Endothelial cell of umbilical vein (primary cell): ENCODE measurements around the gene LPP. TPM values are rescaled to one million over a fixed set of nuclear protein-coding genes. Genes with fewer than 3 reads are reported as not detected.

ENCODE experiments used
- BruUV-seq: library from RNA; stranded (reverse); fragments of 400-500 nt; replicated peaks from 2 replicates; lab custom pipeline; 2021; lab: Mats Ljungman, UMichigan
- CTCF ChIA-PET: fragments of 300-600, 350-600 bp; sonication (Branson Sonifier 250); formaldehyde crosslinking; loops from one replicate; lab custom pipeline; 2021; ENCODE audit warnings: antibody characterized with exemption, inconsistent platforms; lab: Charles Lee
- POLR2A ChIA-PET: fragments of 300-600, 350-600 bp; sonication (Branson Sonifier 250); formaldehyde crosslinking; loops from one replicate; lab custom pipeline; 2021; ENCODE audit warnings: antibody characterized with exemption, inconsistent platforms; lab: Charles Lee
- DNase-seq: peaks from one replicate; pipeline ENCODE4 v3.0.0-alpha.2; 2011; ENCODE audit warnings: low read depth, low spot score
- FAIRE-seq: peaks from 2 replicates; lab custom pipeline; 2011; peaks lifted over from hg19 to GRCh38; lab: Jason Lieb, UNC
- H2AFZ ChIP-seq: 2 replicates; pipeline ENCODE4 v1.6.0; 2012; ENCODE audit warnings: low read depth, low read length, control low read depth, inconsistent platforms
- H3K27ac ChIP-seq: 2 replicates; pipeline ENCODE4 v1.5.1; 2011; ENCODE audit warnings: low read depth, mild to moderate bottlenecking, control low read depth, low read length, moderate library complexity; ENCODE audit not compliant: insufficient read depth
- H3K27me3 ChIP-seq, 2 experiments: 2 replicates each; pipeline versions ENCODE4 v1.6.0 to v1.6.1; 2011; ENCODE audit warnings: low read length in 2 of 2, mixed read lengths in 1 of 2; ENCODE audit not compliant: control insufficient read depth in 2 of 2, insufficient read depth in 2 of 2
- H3K36me3 ChIP-seq, 2 experiments: 2 replicates in 1 of 2; 3 replicates in 1 of 2; pipeline ENCODE4 v1.5.1; 2011; ENCODE audit warnings: low read length in 2 of 2, mild to moderate bottlenecking in 1 of 2, moderate library complexity in 1 of 2; ENCODE audit not compliant: control insufficient read depth in 2 of 2, insufficient read depth in 2 of 2; ENCODE audit errors: extremely low read depth in 1 of 2
- H3K4me1 ChIP-seq: 3 replicates; pipeline ENCODE4 v1.5.1; 2011; ENCODE audit warnings: mild to moderate bottlenecking, low read length; ENCODE audit not compliant: control insufficient read depth, insufficient read depth; ENCODE audit errors: extremely low read depth
- H3K4me2 ChIP-seq: 2 replicates; pipeline ENCODE4 v1.6.1; 2011; ENCODE audit warnings: low read length, control low read depth, mixed read lengths; ENCODE audit not compliant: insufficient read depth
- H3K4me3 ChIP-seq, 3 experiments: fragments of 200-600 bp in 1 of 3; sonication (generic), shearing (Covaris generic) in 1 of 3; replicated peaks in 1 of 3; 2 replicates each; pipeline ENCODE4 v1.5.1; 2011 to 2016; ENCODE audit warnings: control low read depth in 3 of 3, low read length in 3 of 3, mild to moderate bottlenecking in 2 of 3, inconsistent platforms in 1 of 3, low read depth in 1 of 3, moderate library complexity in 1 of 3; ENCODE audit not compliant: insufficient read depth in 1 of 3
- H3K79me2 ChIP-seq: 2 replicates; pipeline ENCODE4 v1.6.0; 2012; ENCODE audit warnings: low read length, inconsistent platforms; ENCODE audit not compliant: control insufficient read depth, insufficient read depth
- H3K9ac ChIP-seq: replicated peaks from 2 replicates; pipeline ENCODE3; 2011; ENCODE audit warnings: low read length, control low read depth; ENCODE audit not compliant: insufficient read depth; ENCODE audit errors: extremely low read depth
- H3K9me1 ChIP-seq: replicated peaks from 3 replicates; pipeline ENCODE4 v1.6.0; 2011; ENCODE audit warnings: mild to moderate bottlenecking, low read length; ENCODE audit not compliant: control insufficient read depth, insufficient read depth; ENCODE audit errors: extremely low read depth
- H3K9me3 ChIP-seq: replicated peaks from 2 replicates; pipeline ENCODE4 v1.5.1; 2012; ENCODE audit warnings: low read length, inconsistent platforms; ENCODE audit not compliant: control insufficient read depth, insufficient read depth
- H4K20me1 ChIP-seq: replicated peaks from 2 replicates; pipeline ENCODE3; 2011; ENCODE audit warnings: mild to moderate bottlenecking, low read length; ENCODE audit not compliant: control insufficient read depth, insufficient read depth; ENCODE audit errors: extremely low read depth
- CTCF ChIP-seq, 2 donors: IDR thresholded peaks; 1 replicate in 1 of 2; 2 replicates in 1 of 2; pipeline ENCODE4 v1.5.1; 2011; ENCODE audit warnings: low read length in 2 of 2, mild to moderate bottlenecking in 2 of 2, moderate library complexity in 2 of 2, control low read depth in 1 of 2, inconsistent platforms in 1 of 2, low read depth in 1 of 2; ENCODE audit not compliant: insufficient read depth in 1 of 2; ENCODE audit errors: extremely low read depth in 1 of 2
- EZH2 ChIP-seq: IDR thresholded peaks from 2 replicates; pipeline ENCODE4 v1.6.1; 2012; ENCODE audit warnings: borderline replicate concordance, low read depth, mild to moderate bottlenecking, moderate library complexity, low read length, inconsistent platforms; ENCODE audit not compliant: severe bottlenecking
- FOS ChIP-seq: IDR thresholded peaks from 2 replicates; pipeline ENCODE4 v1.6.1; 2011; ENCODE audit warnings: mild to moderate bottlenecking, low read length, moderate library complexity, borderline replicate concordance; ENCODE audit not compliant: insufficient read depth
- GATA2 ChIP-seq: IDR thresholded peaks from 2 replicates; pipeline ENCODE4 v1.7.0; 2011; ENCODE audit warnings: low read depth, mild to moderate bottlenecking, moderate library complexity, mixed read lengths, low read length; ENCODE audit not compliant: insufficient read length, insufficient read depth
- JUN ChIP-seq: IDR thresholded peaks from 2 replicates; pipeline ENCODE4 v1.6.1; 2011; ENCODE audit warnings: borderline replicate concordance, low read depth; ENCODE audit not compliant: insufficient read length, insufficient read depth
- MAX ChIP-seq: IDR thresholded peaks from 2 replicates; pipeline ENCODE4 v1.6.1; 2011; ENCODE audit not compliant: insufficient read depth, insufficient read length
- MYC ChIP-seq: IDR thresholded peaks from one replicate; pipeline ENCODE4 v1.6.1; 2011; ENCODE audit warnings: mild to moderate bottlenecking, low read depth, low read length
- POLR2A ChIP-seq: IDR thresholded peaks from 2 replicates; pipeline ENCODE4 v1.6.1; 2012; ENCODE audit warnings: low read depth, mild to moderate bottlenecking, control low read depth, low read length
- POLR2AphosphoS5 ChIP-seq: IDR thresholded peaks from 2 replicates; pipeline ENCODE4 v1.6.1; 2012; ENCODE audit warnings: low read depth, mild to moderate bottlenecking, control low read depth, low read length, moderate library complexity; ENCODE audit not compliant: insufficient read depth
- dilution Hi-C: fragments of 300-500 bp; cut with MboI; formaldehyde crosslinking; loops from one replicate; pipeline ENCODE4 v1.15.0; 2019; ENCODE audit warnings: low sequenced_read_pairs; ENCODE audit not compliant: extremely low pct_ligation_motif_present
- intact Hi-C: fragments of 100-400 bp; cut with micrococcal nuclease; formaldehyde crosslinking; loops from one replicate; pipeline ENCODE4 v1.10.0; 2022
- polyA plus RNA-seq, 4 experiments: library from polyadenylated mRNA; depleted of rRNA in 3 of 4; stranded (reverse) in 3 of 4; unstranded in 1 of 4; fragments of >200 nt; gene quantifications; 2 replicates each; pipeline versions ENCODE4 v1.2.1 to v1.2.3, GENCODE V29; 2011 to 2012; ENCODE audit warnings: missing spikeins in 1 of 4
- total RNA-seq: library from RNA; stranded (reverse); gene quantifications from 2 replicates; pipeline ENCODE4 v1.2.3, GENCODE V29; 2021

Gene LPP
- total and polyA plus RNA-seq, 2 donors (not counting 3 experiments of a cell fraction or from before 2014, with no cell fraction given): 16.9 to 153 TPM

DNA sequence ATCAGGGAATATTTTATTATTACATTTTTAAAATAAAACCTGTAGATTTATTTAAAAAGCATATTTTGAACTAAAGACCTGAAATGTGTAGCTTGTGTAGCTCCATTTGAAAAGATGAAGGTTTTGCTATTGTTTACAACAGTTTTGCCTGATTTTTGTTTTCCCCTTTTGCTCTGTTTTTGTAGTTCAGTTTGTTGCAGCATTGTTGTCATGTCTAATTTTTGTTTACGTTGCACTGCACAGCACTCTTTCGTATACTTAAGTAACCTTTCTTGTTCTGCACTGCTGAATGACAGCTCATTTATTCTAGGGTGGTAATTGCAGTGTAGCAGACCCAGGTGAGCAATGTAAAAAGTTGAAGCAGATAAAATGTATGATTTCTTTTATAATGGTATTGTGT, 435.8 kb downstream of the LPP start:
- H3K4me3 ChIP-seq: no peak overlapping the region
- no peaks in the 10 kb centered on the region for H3K9me1 ChIP-seq
- no peak overlapping the region for H3K4me2 ChIP-seq
- no TSS peak for BruUV-seq
- no peaks in the 10 kb centered on the region for H3K79me2 ChIP-seq
- H2AFZ ChIP-seq: no peak overlapping the region
- H3K36me3 ChIP-seq: no peaks in the 10 kb centered on the region
- FAIRE-seq (no peak), DNase-seq (no peak)
- dilution Hi-C loops (no loop called here), intact Hi-C loops (loop anchor here (5.0 kb wide), 1 partner anchor 222 kb away; no protein-coding TSS in a partner anchor)
- no peaks in the 10 kb centered on the region for H3K27me3 ChIP-seq
- POLR2A ChIA-PET: no interaction called here
- peaks cover 22% of the 10 kb centered on the region for H3K4me1 ChIP-seq
- H3K27ac ChIP-seq: no peak overlapping the region
- H3K9ac ChIP-seq: no peak overlapping the region
- H3K9me3 ChIP-seq: no peaks in the 10 kb centered on the region
- no peaks in the 10 kb centered on the region for H4K20me1 ChIP-seq
- CTCF ChIA-PET: interaction anchor here (1.3 kb wide), 1 partner anchor 842 kb away, joined by 4 read pairs; no protein-coding TSS in a partner anchor
- TF ChIP-seq EZH2: no peak
- TF ChIP-seq FOS: no peak
- no peak for TF ChIP-seq CTCF (IDR thresholded peaks at IDR 0.05; ENCODE audit: extremely low read depth in 1 of 2, insufficient read depth in 1 of 2, low read depth in 1 of 2, low read length in 2 of 2)
- no peak for TF ChIP-seq JUN
- no peak for TF ChIP-seq MAX
- no peak for TF ChIP-seq GATA2
- TF ChIP-seq POLR2A: no peak
- no peak for TF ChIP-seq POLR2AphosphoS5
- no peak for TF ChIP-seq MYC
